OCI-LY7 (cell line): ENCODE data around the gene CALHM6. TPM values are rescaled to one million over a fixed set of nuclear protein-coding genes. Genes with fewer than 3 reads are reported as not detected.

Experiments
- BruUV-seq: library from RNA; stranded (reverse); fragments of 400-500 nt; replicated peaks from 2 replicates; lab custom pipeline; 2021; lab: Mats Ljungman, UMichigan
- CTCF ChIA-PET: fragments of 300-600 bp; sonication (Branson Sonifier 250); formaldehyde crosslinking; loops from one replicate; lab custom pipeline; 2022; ENCODE audit warnings: antibody characterized with exemption; ENCODE audit not compliant: unreplicated experiment; lab: Charles Lee
- POLR2A ChIA-PET: fragments of 300-600 bp; sonication (Branson Sonifier 250); formaldehyde crosslinking; loops from one replicate; lab custom pipeline; 2022; ENCODE audit warnings: antibody characterized with exemption; lab: Charles Lee
- DNase-seq: peaks from one replicate; pipeline ENCODE4 v3.0.0-alpha.2; 2015; ENCODE audit warnings: low spot score
- H2AFZ ChIP-seq: fragments of 200-600 bp; sonication (generic), shearing (Covaris generic); 2 replicates; pipeline ENCODE4 v1.6.1; 2014; ENCODE audit warnings: mild to moderate bottlenecking, antibody characterized with exemption, low read length, moderate library complexity
- H3K27ac ChIP-seq: fragments of 200-600 bp; sonication (generic); 2 replicates; pipeline ENCODE4 v1.5.1; 2014; ENCODE audit warnings: mixed run types, low read depth, mild to moderate bottlenecking, moderate library complexity, low read length, inconsistent platforms; ENCODE audit not compliant: poor library complexity, severe bottlenecking
- H3K36me3 ChIP-seq: fragments of 200-600 bp; sonication (generic); 2 replicates; pipeline ENCODE4 v1.6.1; 2014; ENCODE audit warnings: mild to moderate bottlenecking, antibody characterized with exemption, low read length, moderate library complexity, mixed read lengths; ENCODE audit not compliant: insufficient read depth
- H3K4me1 ChIP-seq: fragments of 200-600 bp; sonication (generic); 2 replicates; pipeline ENCODE4 v1.5.1; 2014; ENCODE audit warnings: mild to moderate bottlenecking, low read length; ENCODE audit not compliant: insufficient read depth, poor library complexity, severe bottlenecking
- H3K4me2 ChIP-seq: fragments of 200-600 bp; sonication (generic); 2 replicates; pipeline ENCODE4 v1.6.1; 2014; ENCODE audit warnings: mild to moderate bottlenecking, low read length
- H3K4me3 ChIP-seq: fragments of 200-600 bp; sonication (generic); 2 replicates; pipeline ENCODE4 v1.5.1; 2014; ENCODE audit warnings: mild to moderate bottlenecking, low read depth, low read length; ENCODE audit not compliant: poor library complexity, severe bottlenecking
- H3K79me2 ChIP-seq: fragments of 200-600 bp; sonication (generic); 2 replicates; pipeline ENCODE4 v1.6.1; 2016; ENCODE audit warnings: low read depth, mild to moderate bottlenecking, low read length, moderate library complexity, mixed read lengths; ENCODE audit not compliant: insufficient read depth
- H3K9me2 ChIP-seq: fragments of 200-600 bp; sonication (generic); 2 replicates; pipeline ENCODE4 v1.6.1; 2016; ENCODE audit warnings: mild to moderate bottlenecking, low read length, mixed read lengths; ENCODE audit not compliant: insufficient read depth
- H3K9me3 ChIP-seq: fragments of 200-600 bp; sonication (generic); 2 replicates; pipeline ENCODE4 v1.6.1; 2014; ENCODE audit warnings: mild to moderate bottlenecking, mixed run types, low read length, mixed read lengths
- H4K20me1 ChIP-seq: fragments of 200-600 bp; sonication (generic); 2 replicates; pipeline ENCODE4 v1.6.1; 2014; ENCODE audit warnings: mild to moderate bottlenecking, antibody characterized with exemption, low read length, moderate library complexity, mixed read lengths; ENCODE audit not compliant: insufficient read depth
- EZH2phosphoT487 ChIP-seq: fragments of 200-600 bp; sonication (generic); IDR thresholded peaks from 2 replicates; pipeline ENCODE4 v1.6.1; 2018; ENCODE audit warnings: low read depth, borderline replicate concordance, mild to moderate bottlenecking, mixed run types, antibody characterized with exemption, low read length, moderate library complexity, mixed read lengths
- intact Hi-C: fragments of 100-400 bp; cut with micrococcal nuclease; formaldehyde crosslinking; loops from one replicate; pipeline ENCODE4 v1.10.0; 2022; ENCODE audit not compliant: unreplicated experiment
- total RNA-seq, 2 experiments: library from RNA; depleted of rRNA in 1 of 2; stranded (reverse); fragments of >200 nt in 1 of 2; shearing (Covaris generic) in 1 of 2; gene quantifications; 2 replicates each; pipeline ENCODE4 v1.2.3, GENCODE V29; 2014 to 2022
- TF ChIP-seq, protein P1 (sequence below): fragments of 200-600 bp; sonication (generic); conservative IDR thresholded peaks from 2 replicates; pipeline ENCODE4 v1.5.1; 2014; ENCODE audit warnings: mild to moderate bottlenecking, antibody characterized with exemption, low read length, moderate library complexity, mixed read lengths

Gene CALHM6
- total RNA-seq, 2 experiments from 2014 or later, result 1.8 TPM; not detected in 1

DNA sequence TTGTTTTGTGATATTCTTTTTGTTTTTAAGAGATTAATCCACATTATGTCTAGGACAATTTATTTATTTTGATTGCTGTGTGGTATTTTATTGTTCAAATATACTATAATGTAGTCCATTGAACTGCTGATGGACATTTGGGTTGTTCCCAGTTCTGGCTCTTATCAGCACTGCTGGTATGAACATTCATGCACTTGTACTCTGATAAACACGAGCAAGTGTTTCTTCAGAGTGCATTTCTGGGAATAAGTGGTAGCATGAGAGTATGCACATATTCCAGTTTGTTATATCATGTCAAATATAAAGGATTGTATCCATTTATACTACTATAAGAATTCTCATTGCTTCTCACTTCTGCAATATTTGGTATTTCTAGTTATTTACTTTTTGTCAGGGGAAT is 7.1 kb downstream of the CALHM6 start:
- BruUV-seq, result no TSS peak
- intact Hi-C loops, result no loop called here
- Histone ChIP-seq H3K27ac (no peak overlapping the region), H3K36me3 (no peaks in the 10 kb centered on the region), H3K9me3 (no peaks in the 10 kb centered on the region), H3K9me2 (no peaks in the 10 kb centered on the region), H3K4me2 (no peak overlapping the region), H3K79me2 (no peaks in the 10 kb centered on the region), H2AFZ (no peak overlapping the region), H3K4me3 (no peak overlapping the region), H4K20me1 (no peaks in the 10 kb centered on the region), H3K4me1 (peaks cover 5% of the 10 kb centered on the region)
- CTCF ChIA-PET, result no interaction called here
- POLR2A ChIA-PET, result no interaction called here
- DNase-seq, result no peak
- TF ChIP-seq, protein P1, sequence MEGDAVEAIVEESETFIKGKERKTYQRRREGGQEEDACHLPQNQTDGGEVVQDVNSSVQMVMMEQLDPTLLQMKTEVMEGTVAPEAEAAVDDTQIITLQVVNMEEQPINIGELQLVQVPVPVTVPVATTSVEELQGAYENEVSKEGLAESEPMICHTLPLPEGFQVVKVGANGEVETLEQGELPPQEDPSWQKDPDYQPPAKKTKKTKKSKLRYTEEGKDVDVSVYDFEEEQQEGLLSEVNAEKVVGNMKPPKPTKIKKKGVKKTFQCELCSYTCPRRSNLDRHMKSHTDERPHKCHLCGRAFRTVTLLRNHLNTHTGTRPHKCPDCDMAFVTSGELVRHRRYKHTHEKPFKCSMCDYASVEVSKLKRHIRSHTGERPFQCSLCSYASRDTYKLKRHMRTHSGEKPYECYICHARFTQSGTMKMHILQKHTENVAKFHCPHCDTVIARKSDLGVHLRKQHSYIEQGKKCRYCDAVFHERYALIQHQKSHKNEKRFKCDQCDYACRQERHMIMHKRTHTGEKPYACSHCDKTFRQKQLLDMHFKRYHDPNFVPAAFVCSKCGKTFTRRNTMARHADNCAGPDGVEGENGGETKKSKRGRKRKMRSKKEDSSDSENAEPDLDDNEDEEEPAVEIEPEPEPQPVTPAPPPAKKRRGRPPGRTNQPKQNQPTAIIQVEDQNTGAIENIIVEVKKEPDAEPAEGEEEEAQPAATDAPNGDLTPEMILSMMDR, result no peak
- no peak for TF ChIP-seq EZH2phosphoT487

DNA sequence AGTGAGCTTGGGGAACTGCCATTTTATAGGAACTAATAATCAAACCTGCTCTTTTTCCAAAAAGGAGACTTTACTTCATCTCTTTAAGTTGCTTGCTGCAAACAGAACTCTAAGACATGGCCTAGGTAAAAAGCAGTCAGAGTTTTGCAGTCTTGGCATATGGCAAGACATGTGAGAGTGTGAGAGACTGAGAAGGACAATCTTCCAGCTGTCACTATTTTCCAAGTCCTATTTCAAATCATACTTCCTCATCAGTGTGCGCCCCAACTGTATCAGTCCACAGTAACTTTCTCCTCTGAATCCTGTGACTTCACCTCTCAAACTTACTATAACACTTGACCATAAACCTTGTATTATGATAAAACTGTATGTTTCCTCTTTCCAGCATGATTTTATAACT is 10.4 kb downstream of the CALHM6 start:
- Histone ChIP-seq H3K79me2 (no peaks in the 10 kb centered on the region), H3K4me3 (no peak overlapping the region), H3K4me2 (no peak overlapping the region), H3K9me2 (no peaks in the 10 kb centered on the region), H4K20me1 (no peaks in the 10 kb centered on the region), H3K9me3 (no peaks in the 10 kb centered on the region), H3K27ac (no peak overlapping the region), H3K36me3 (no peaks in the 10 kb centered on the region), H3K4me1 (peaks cover 18% of the 10 kb centered on the region), H2AFZ (no peak overlapping the region)
- CTCF ChIA-PET, result no interaction called here
- TF ChIP-seq, protein P1, result no peak
- no peak for TF ChIP-seq EZH2phosphoT487
- intact Hi-C loops, result no loop called here
- BruUV-seq, result no TSS peak
- POLR2A ChIA-PET, result no interaction called here
- DNase-seq, result no peak

DNA sequence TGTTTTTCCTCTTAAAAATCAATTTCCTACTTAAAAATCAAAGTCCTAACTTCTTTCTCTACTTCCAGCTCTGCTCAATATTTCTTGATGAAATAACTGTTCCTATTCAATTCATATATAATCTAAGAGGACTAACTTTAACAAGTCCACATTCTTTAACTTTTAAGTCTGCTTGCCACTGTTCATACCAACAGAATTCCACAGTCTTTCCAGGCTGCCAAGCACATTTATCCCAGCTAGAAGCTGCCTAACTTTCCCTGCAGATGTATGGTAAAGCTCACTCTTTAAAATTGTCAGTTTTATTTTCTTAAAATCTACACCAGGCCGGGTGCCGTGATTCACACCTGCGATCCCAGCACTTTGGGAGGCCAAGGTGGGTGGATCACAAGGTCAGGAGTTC is 11.5 kb downstream of the CALHM6 start:
- TF ChIP-seq, protein P1, result no peak
- TF ChIP-seq EZH2phosphoT487, result no peak
- intact Hi-C loops, result no loop called here
- Histone ChIP-seq H3K79me2 (no peaks in the 10 kb centered on the region), H3K9me2 (no peaks in the 10 kb centered on the region), H3K9me3 (no peaks in the 10 kb centered on the region), H4K20me1 (no peaks in the 10 kb centered on the region), H3K36me3 (no peaks in the 10 kb centered on the region), H3K4me2 (no peak overlapping the region), H3K4me1 (peaks cover 20% of the 10 kb centered on the region), H3K4me3 (no peak overlapping the region), H3K27ac (no peak overlapping the region), H2AFZ (no peak overlapping the region)
- DNase-seq, result no peak
- BruUV-seq, result no TSS peak
- CTCF ChIA-PET, result no interaction called here
- POLR2A ChIA-PET, result interaction anchor here (1.0 kb wide), 1 partner anchor 56 kb away, joined by 5 read pairs; no protein-coding TSS in a partner anchor
